Measurements from ENCODE around the gene SDR39U1.

- TF ChIP-seq POLR2AphosphoS5 (IDR thresholded peaks at IDR 0.05; ENCODE audit: low read depth, low read length) = no peak
- no peak for TF ChIP-seq REST (IDR thresholded peaks at IDR 0.05; ENCODE audit: insufficient read depth in 1 of 2, low read depth in 2 of 2, low read length in 2 of 2)
- TF ChIP-seq FOXP2 (optimal IDR thresholded peaks at IDR 0.05; ENCODE audit: borderline replicate concordance, extremely low read depth, extremely low read length, insufficient read depth) = no peak
Measured at GRCh38 chr14:24435192-24435810, 7.3 kb downstream of the SDR39U1 start.

All from PFSK-1 (cell line).